ENCODE measurements around the gene TSBP1. TPM values are rescaled to one million over a fixed set of nuclear protein-coding genes. Genes with fewer than 3 reads are reported as not detected.

The TSBP1 gene
- total RNA-seq, 1 experiment from 2014 or later: not detected

DNA sequence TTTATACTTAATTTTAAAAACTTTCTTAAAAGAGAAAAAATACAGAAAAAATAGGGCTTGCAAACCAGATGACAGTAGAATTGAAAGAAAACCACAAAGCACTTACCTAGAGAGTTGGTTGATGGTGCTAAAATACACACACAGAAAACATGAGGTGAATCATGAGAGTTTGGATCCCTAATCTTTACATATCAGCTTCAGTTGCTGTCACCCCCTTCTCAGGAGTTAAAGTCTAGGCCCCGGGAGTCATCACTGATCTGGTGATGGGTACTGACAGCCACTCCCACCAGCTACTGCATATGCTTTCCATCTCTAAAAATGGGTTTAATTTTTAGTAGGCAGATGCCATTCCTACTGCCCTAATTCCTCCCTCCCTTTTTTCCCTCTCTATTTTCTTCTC lies 16.7 kb downstream of the TSBP1 start:
- Mint-ChIP-seq H3K27me3 (ENCODE audit: low read depth) (no peaks in the 10 kb centered on the region), H3K4me3 (no peak overlapping the region), H3K27ac (0 out of 7 replicates have a peak overlapping the region, but pooled peaks of 1 of the 3 experiments have one; percentile 4), H3K36me3 (ENCODE audit: insufficient read depth in 1 of 3, low read depth in 3 of 3) (no peaks in the 10 kb centered on the region), H3K4me1 (no peaks in the 10 kb centered on the region), H3K9me3 (no peaks in the 10 kb centered on the region; a peak in 1 of 5 replicates)
- H3K18ac ChIP-seq (ENCODE audit: insufficient read length, low read depth, low read length): no peak overlapping the region
- TF ChIP-seq, protein P1, sequence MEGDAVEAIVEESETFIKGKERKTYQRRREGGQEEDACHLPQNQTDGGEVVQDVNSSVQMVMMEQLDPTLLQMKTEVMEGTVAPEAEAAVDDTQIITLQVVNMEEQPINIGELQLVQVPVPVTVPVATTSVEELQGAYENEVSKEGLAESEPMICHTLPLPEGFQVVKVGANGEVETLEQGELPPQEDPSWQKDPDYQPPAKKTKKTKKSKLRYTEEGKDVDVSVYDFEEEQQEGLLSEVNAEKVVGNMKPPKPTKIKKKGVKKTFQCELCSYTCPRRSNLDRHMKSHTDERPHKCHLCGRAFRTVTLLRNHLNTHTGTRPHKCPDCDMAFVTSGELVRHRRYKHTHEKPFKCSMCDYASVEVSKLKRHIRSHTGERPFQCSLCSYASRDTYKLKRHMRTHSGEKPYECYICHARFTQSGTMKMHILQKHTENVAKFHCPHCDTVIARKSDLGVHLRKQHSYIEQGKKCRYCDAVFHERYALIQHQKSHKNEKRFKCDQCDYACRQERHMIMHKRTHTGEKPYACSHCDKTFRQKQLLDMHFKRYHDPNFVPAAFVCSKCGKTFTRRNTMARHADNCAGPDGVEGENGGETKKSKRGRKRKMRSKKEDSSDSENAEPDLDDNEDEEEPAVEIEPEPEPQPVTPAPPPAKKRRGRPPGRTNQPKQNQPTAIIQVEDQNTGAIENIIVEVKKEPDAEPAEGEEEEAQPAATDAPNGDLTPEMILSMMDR (conservative IDR thresholded peaks at IDR 0.05): no peak
- no peak overlapping the region for H3K9ac ChIP-seq (ENCODE audit: extremely low read depth, insufficient read length, low read length)
- H2AFZ ChIP-seq (ENCODE audit: low read length): no peak overlapping the region
- no peak overlapping the region for H4K91ac ChIP-seq (ENCODE audit: insufficient read length, low read depth, low read length)
- no peak overlapping the region for H2AK5ac ChIP-seq (ENCODE audit: insufficient read length, low read length)
- H3K4ac ChIP-seq (ENCODE audit: low read depth, low read length): no peak overlapping the region
- no peak overlapping the region for H2BK120ac ChIP-seq (ENCODE audit: low read depth, low read length, poor library complexity, severe bottlenecking)
- no CpG with 5 or more reads among the region's 1 CpG for WGBS (ENCODE audit: extremely low coverage, insufficient read length, low lambda C conversion rate)
- no peak overlapping the region for H3K23ac ChIP-seq (ENCODE audit: insufficient read length, low read depth, low read length)
- no peak overlapping the region for H3T11ph ChIP-seq (ENCODE audit: low read length)
- H2BK15ac ChIP-seq (ENCODE audit: low read depth, low read length): no peak overlapping the region
- no peak overlapping the region for H3K27ac ChIP-seq (ENCODE audit: insufficient read length, low read depth, low read length)
- H3K4me1 ChIP-seq (ENCODE audit: insufficient read depth, low read length): no peaks in the 10 kb centered on the region
- no peak overlapping the region for H2BK12ac ChIP-seq (ENCODE audit: insufficient read length, low read depth, low read length)
- H4K5ac ChIP-seq (ENCODE audit: insufficient read length, low read depth, low read length): no peak overlapping the region
- DNase-seq: no peak
- H4K8ac ChIP-seq (replicated peaks; ENCODE audit: insufficient read length, low read depth, low read length): no peak overlapping the region
- H2BK20ac ChIP-seq (ENCODE audit: low read depth, low read length, poor library complexity, severe bottlenecking): no peak overlapping the region
- no peaks in the 10 kb centered on the region for H3K79me1 ChIP-seq (ENCODE audit: insufficient read depth, low read depth, low read length, poor library complexity, severe bottlenecking)
- H3K79me2 ChIP-seq (ENCODE audit: insufficient read depth, low read length): no peaks in the 10 kb centered on the region
- H4K20me1 ChIP-seq (ENCODE audit: control insufficient read depth, insufficient read depth, insufficient read length): no peaks in the 10 kb centered on the region
- no peak overlapping the region for H3K14ac ChIP-seq (ENCODE audit: insufficient read depth, low read length)
- no peaks in the 10 kb centered on the region for H3K27me3 ChIP-seq (ENCODE audit: insufficient read depth, low read length)
- H3K9me3 ChIP-seq (ENCODE audit: control insufficient read depth, low read depth, low read length): no peaks in the 10 kb centered on the region
- no peak overlapping the region for H3K4me2 ChIP-seq (ENCODE audit: insufficient read depth, insufficient read length, low read length)
- H2BK5ac ChIP-seq (ENCODE audit: insufficient read length, low read length): no peak overlapping the region
- no peaks in the 10 kb centered on the region for H3K23me2 ChIP-seq (ENCODE audit: insufficient read length, low read depth, low read length, poor library complexity, severe bottlenecking)
- no peak overlapping the region for H3K56ac ChIP-seq (ENCODE audit: insufficient read length, low read depth, low read length)

Data from H9 (cell line).